HCT116 (cell line): ENCODE measurements around the gene MBD6. TPM values are rescaled to one million over a fixed set of nuclear protein-coding genes. Genes with fewer than 3 reads are reported as not detected.

Source experiments
- ATAC-seq: fragments of 200-7000 bp; cut with Tn5 transposase; 2 replicates; pipeline ENCODE4 v1.9.1; 2020; ENCODE audit warnings: mild to moderate bottlenecking, moderate library complexity
- BruUV-seq: library from RNA; stranded (reverse); fragments of 400-500 nt; replicated peaks from 2 replicates; lab custom pipeline; 2021; lab: Mats Ljungman, UMichigan
- CTCF ChIA-PET: fragments of 300-600 bp; sonication (Branson Sonifier 250); formaldehyde crosslinking; loops from one replicate; lab custom pipeline; 2021; ENCODE audit warnings: antibody characterized with exemption; lab: Charles Lee
- POLR2A ChIA-PET: fragments of 300-600, 350-600 bp; sonication (Branson Sonifier 250); formaldehyde crosslinking; loops from one replicate; lab custom pipeline; 2021; ENCODE audit warnings: antibody characterized with exemption; lab: Charles Lee
- RAD21 ChIA-PET, 2 experiments: fragments of 300-600 bp; sonication (Branson Sonifier 250); formaldehyde crosslinking; loops; one replicate each; lab custom pipeline; 2023; ENCODE audit warnings: low total read pairs in 2 of 2; ENCODE audit not compliant: uncharacterized antibody in 2 of 2, unreplicated experiment in 2 of 2, low non-redundant PET in 1 of 2; lab: Charles Lee
- DNase-seq: peaks from one replicate; pipeline ENCODE4 v3.0.0-alpha.2; 2010; ENCODE audit warnings: low read depth, low spot score
- H2AFZ ChIP-seq: fragments of 200-600 bp; shearing (Covaris generic), sonication (generic); 2 replicates; pipeline ENCODE4 v1.6.1; 2017; ENCODE audit warnings: low read depth, mixed run types, mixed read lengths, antibody characterized with exemption, low read length; ENCODE audit not compliant: poor library complexity, severe bottlenecking
- H3K27ac ChIP-seq: 2 replicates; pipeline ENCODE4 v1.5.1; 2012; ENCODE audit warnings: low read depth, low read length
- H3K27me3 ChIP-seq: fragments of 200-600 bp; sonication (generic); 2 replicates; pipeline ENCODE4 v1.6.1; 2016; ENCODE audit warnings: mixed run types, low read length, mixed read lengths; ENCODE audit not compliant: insufficient read depth
- H3K36me3 ChIP-seq, 2 experiments: fragments of 200-500 bp in 1 of 2; fragments of 200-600 bp in 1 of 2; sonication (Bioruptor generic) in 1 of 2; sonication (generic) in 1 of 2; 2 replicates each; pipeline versions ENCODE4 v1.5.1 to v1.6.1; 2014 to 2016; ENCODE audit warnings: low read length in 2 of 2, inconsistent platforms in 1 of 2, mixed read lengths in 1 of 2, mixed run types in 1 of 2; ENCODE audit not compliant: insufficient read depth in 2 of 2, control insufficient read depth in 1 of 2
- H3K4me1 ChIP-seq, 2 experiments: fragments of 200-600 bp in 1 of 2; sonication (generic) in 1 of 2; 2 replicates each; pipeline versions ENCODE4 v1.5.1 to v1.6.1; 2012 to 2017; ENCODE audit warnings: low read length in 2 of 2, inconsistent platforms in 1 of 2, mild to moderate bottlenecking in 1 of 2, mixed read lengths in 1 of 2, mixed run types in 1 of 2, moderate library complexity in 1 of 2; ENCODE audit not compliant: insufficient read depth in 2 of 2, control insufficient read depth in 1 of 2
- H3K4me2 ChIP-seq: fragments of 200-600 bp; sonication (generic); 2 replicates; pipeline ENCODE4 v1.6.1; 2017; ENCODE audit warnings: mixed run types, low read length, mixed read lengths
- H3K4me3 ChIP-seq, 2 experiments: fragments of 200-600 bp in 1 of 2; sonication (generic) in 1 of 2; replicated peaks in 1 of 2; 2 replicates each; pipeline ENCODE4 v1.5.1; 2011 to 2016; ENCODE audit warnings: low read length in 2 of 2, control low read depth in 1 of 2, low read depth in 1 of 2, mild to moderate bottlenecking in 1 of 2, mixed read lengths in 1 of 2, mixed run types in 1 of 2
- H3K79me2 ChIP-seq: fragments of 200-600 bp; sonication (generic); 2 replicates; pipeline ENCODE4 v1.6.1; 2017; ENCODE audit warnings: mild to moderate bottlenecking, mixed run types, low read length, moderate library complexity, mixed read lengths; ENCODE audit not compliant: insufficient read depth
- H3K9ac ChIP-seq: fragments of 200-600 bp; sonication (generic); 2 replicates; pipeline ENCODE4 v1.6.1; 2016; ENCODE audit warnings: low read length, mixed read lengths
- H3K9me2 ChIP-seq: fragments of 200-600 bp; sonication (generic), shearing (Covaris generic); 2 replicates; pipeline ENCODE4 v1.6.1; 2017; ENCODE audit warnings: mixed run types, mild to moderate bottlenecking, moderate library complexity; ENCODE audit not compliant: insufficient read depth
- H3K9me3 ChIP-seq, 2 experiments: fragments of 200-500 bp in 1 of 2; fragments of 200-600 bp in 1 of 2; sonication (Bioruptor generic) in 1 of 2; sonication (generic) in 1 of 2; 2 replicates each; pipeline ENCODE4 v1.6.1; 2014 to 2017; ENCODE audit warnings: low read length in 2 of 2, mixed read lengths in 2 of 2, inconsistent platforms in 1 of 2, low read depth in 1 of 2, mild to moderate bottlenecking in 1 of 2, mixed run types in 1 of 2, moderate library complexity in 1 of 2; ENCODE audit not compliant: control insufficient read depth in 1 of 2, insufficient read depth in 1 of 2
- H4K20me1 ChIP-seq: fragments of 200-600 bp; sonication (generic), shearing (Covaris generic); 2 replicates; pipeline ENCODE4 v1.6.1; 2017; ENCODE audit warnings: mixed run types, mild to moderate bottlenecking, moderate library complexity; ENCODE audit not compliant: insufficient read depth
- CBX3 ChIP-seq: IDR thresholded peaks from 2 replicates; pipeline ENCODE4 v1.6.1; 2012; ENCODE audit warnings: low read depth
- CEBPB ChIP-seq: IDR thresholded peaks from 2 replicates; pipeline ENCODE4 v1.6.1; 2012; ENCODE audit warnings: low read depth
- ELF1 ChIP-seq: IDR thresholded peaks from 2 replicates; pipeline ENCODE4 v1.6.1; 2012; ENCODE audit warnings: low read depth, borderline replicate concordance
- EZH2 ChIP-seq: fragments of 200-600 bp; sonication (generic); IDR thresholded peaks from 2 replicates; pipeline ENCODE4 v1.6.1; 2017; ENCODE audit warnings: antibody characterized with exemption, mixed run types
- EZH2phosphoT487 ChIP-seq: fragments of 200-600 bp; IDR thresholded peaks from 2 replicates; pipeline ENCODE4 v1.6.1; 2018; ENCODE audit warnings: antibody characterized with exemption, borderline replicate concordance
- FOSL1 ChIP-seq: IDR thresholded peaks from 2 replicates; pipeline ENCODE4 v1.6.1; 2012; ENCODE audit warnings: low read depth
- MAX ChIP-seq: IDR thresholded peaks from 2 replicates; pipeline ENCODE4 v1.6.1; 2012
- POLR2A ChIP-seq: IDR thresholded peaks from 2 replicates; pipeline ENCODE4 v1.7.0; 2011; ENCODE audit warnings: borderline replicate concordance; ENCODE audit not compliant: insufficient read depth, insufficient read length; ENCODE audit errors: extremely low read depth
- POLR2AphosphoS5 ChIP-seq: IDR thresholded peaks from 2 replicates; pipeline ENCODE4 v1.6.1; 2011; ENCODE audit warnings: mild to moderate bottlenecking, low read depth, low read length, moderate library complexity
- RAD21 ChIP-seq: IDR thresholded peaks from 2 replicates; pipeline ENCODE4 v1.6.1; 2012; ENCODE audit warnings: low read depth, mild to moderate bottlenecking
- SP1 ChIP-seq: IDR thresholded peaks from 2 replicates; pipeline ENCODE4 v1.6.1; 2012; ENCODE audit warnings: low read depth
- SRF ChIP-seq: IDR thresholded peaks from 2 replicates; pipeline ENCODE4 v1.6.1; 2012; ENCODE audit warnings: low read depth
- TCF7L2 ChIP-seq: IDR thresholded peaks from 2 replicates; pipeline ENCODE4 v1.7.0; 2011; ENCODE audit warnings: borderline replicate concordance, inconsistent platforms; ENCODE audit not compliant: insufficient read depth, insufficient read length; ENCODE audit errors: extremely low read depth
- YY1 ChIP-seq: IDR thresholded peaks from 2 replicates; pipeline ENCODE4 v1.6.1; 2011; ENCODE audit warnings: low read length, low read depth, moderate library complexity, mild to moderate bottlenecking; ENCODE audit not compliant: insufficient replicate concordance; ENCODE audit errors: extremely low read depth
- ZBTB33 ChIP-seq: IDR thresholded peaks from 2 replicates; pipeline ENCODE4 v1.6.1; 2011; ENCODE audit warnings: mild to moderate bottlenecking, low read length, moderate library complexity; ENCODE audit not compliant: insufficient replicate concordance; ENCODE audit errors: extremely low read depth
- ZFX ChIP-seq: fragments of 450-650 bp; IDR thresholded peaks from 2 replicates; pipeline ENCODE4 v1.6.1; 2017
- intact Hi-C: fragments of 100-400 bp; cut with micrococcal nuclease; formaldehyde crosslinking; loops from 2 replicates; pipeline ENCODE4 v1.10.0; 2022
- total RNA-seq: library from RNA; stranded (reverse); gene quantifications from one replicate; pipeline ENCODE4 v1.2.1, GENCODE V29; 2021; ENCODE audit not compliant: unreplicated experiment

MBD6 gene
- total RNA-seq, 1 experiment from 2014 or later: 70.1 TPM

DNA sequence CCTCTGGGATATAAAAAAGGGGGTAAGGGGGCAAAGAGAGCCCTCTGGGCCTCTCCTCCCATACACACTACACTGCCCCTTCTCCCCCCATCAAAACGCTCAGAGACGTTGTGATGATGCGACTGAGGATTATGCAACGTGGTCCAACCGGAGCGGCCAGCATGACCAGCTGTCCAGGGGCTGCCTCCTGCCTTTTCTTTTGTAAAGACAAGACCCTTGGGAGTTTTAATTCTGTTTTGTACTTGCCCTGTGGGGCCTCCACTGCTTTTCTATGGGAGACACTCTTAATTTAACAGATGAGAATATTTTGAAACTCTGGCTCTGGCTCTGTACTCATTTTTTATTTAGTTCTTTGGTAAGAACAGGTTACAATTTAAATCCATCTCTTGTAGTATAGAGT, 7.2 kb downstream of the MBD6 start:
- peaks cover 46 to 47% of the 10 kb centered on the region in 2 experiments; a peak in 3 of 4 replicates for H3K36me3 ChIP-seq
- H3K4me2 ChIP-seq: no peak overlapping the region

More for the DNA sequence above, 7.2 kb downstream of the MBD6 start:
- intact Hi-C loops: no loop called here
- CTCF ChIA-PET: no interaction called here
- DNase-seq (no peak), ATAC-seq (no peak)
- 0 out of 2 replicates have a peak, but pooled peaks cover 7% of the 10 kb centered on the region for H3K79me2 ChIP-seq
- H3K27ac ChIP-seq: no peak overlapping the region
- POLR2A ChIA-PET: no interaction called here
- no peaks in the 10 kb centered on the region for H4K20me1 ChIP-seq
- no peak for TF ChIP-seq ZFX
- TF ChIP-seq CBX3: no peak
- no peak for TF ChIP-seq EZH2
- TF ChIP-seq YY1: no peak
- TF ChIP-seq SP1: no peak
- no peak for TF ChIP-seq EZH2phosphoT487
- no peak for TF ChIP-seq POLR2AphosphoS5
- no peak for TF ChIP-seq ZBTB33
- no peak for TF ChIP-seq MAX
- TF ChIP-seq TCF7L2: no peak
- no peak for TF ChIP-seq FOSL1
- no peak for TF ChIP-seq CEBPB
- TF ChIP-seq POLR2A: no peak
- no peak for TF ChIP-seq RAD21
- TF ChIP-seq ELF1: no peak
- no peak for TF ChIP-seq SRF
- H3K9me3 ChIP-seq: no peaks in the 10 kb centered on the region
- no peak overlapping the region for H3K9ac ChIP-seq
- H3K9me2 ChIP-seq: no peaks in the 10 kb centered on the region
- H3K27me3 ChIP-seq: no peaks in the 10 kb centered on the region
- RAD21 ChIA-PET: no interaction called here
- no TSS peak for BruUV-seq
- no peak overlapping the region for H2AFZ ChIP-seq
- no peak overlapping the region for H3K4me3 ChIP-seq
- peaks cover 0 to 1% of the 10 kb centered on the region in 2 experiments; a peak in 1 of 4 replicates for H3K4me1 ChIP-seq
